Activated T-cell treated with anti-CD3 and anti-CD28 coated beads, Interleukin-2, amount 50 U/mL, for 72 hours (primary cell): ENCODE results near the gene ADARB2. TPM values are rescaled to one million over a fixed set of nuclear protein-coding genes. Genes with fewer than 3 reads are reported as not detected.

Experiments used
- ATAC-seq, 2 donors: fragments of 150-1000 bp; cut with Tn5 transposase; replicated peaks in 1 of 2; 2 replicates each; pipeline ENCODE4 v1.10.0; 2021; ENCODE audit warnings: moderate library complexity in 2 of 2, mild to moderate bottlenecking in 1 of 2
- DNase-seq, 2 donors: peaks; one replicate each; pipeline ENCODE4 v3.0.0; 2021 to 2022; ENCODE audit warnings: mixed read lengths in 1 of 2
- H3K27ac Mint-ChIP-seq: one replicate; pipeline ENCODE4 v1.8.0; 2022; ENCODE audit warnings: mild to moderate bottlenecking, moderate library complexity, mixed read lengths
- H3K27me3 Mint-ChIP-seq: one replicate; pipeline ENCODE4 v1.8.0; 2022; ENCODE audit warnings: low read depth, mixed read lengths
- H3K36me3 Mint-ChIP-seq, 2 donors: one replicate each; pipeline ENCODE4 v1.8.0; 2022; ENCODE audit warnings: mixed read lengths in 2 of 2, mild to moderate bottlenecking in 1 of 2; ENCODE audit not compliant: insufficient read depth in 2 of 2
- H3K4me1 Mint-ChIP-seq: one replicate; pipeline ENCODE4 v1.8.0; 2022; ENCODE audit warnings: low read depth, mixed read lengths
- H3K4me3 Mint-ChIP-seq, 2 donors: one replicate each; pipeline ENCODE4 v1.8.0; 2022; ENCODE audit warnings: mild to moderate bottlenecking in 2 of 2, mixed read lengths in 2 of 2, moderate library complexity in 2 of 2
- H3K9me3 Mint-ChIP-seq, 2 donors: one replicate each; pipeline ENCODE4 v1.8.0; 2022; ENCODE audit warnings: mixed read lengths in 2 of 2
- total RNA-seq, 2 donors: library from RNA; stranded (reverse); gene quantifications; one replicate each; pipeline ENCODE4 v1.2.3, GENCODE V29; 2022

ADARB2 gene
- total RNA-seq, 2 donors from 2014 or later = 0.60 to 2.0 TPM

GRCh38 chr10:1575481-1576244 is 161.7 kb downstream of the ADARB2 start:
- Mint-ChIP-seq H3K4me1 (no peaks in the 10 kb centered on the region), H3K9me3 (peaks cover 0 to 8% of the 10 kb centered on the region in 2 donors), H3K27ac (no peak overlapping the region), H3K27me3 (no peaks in the 10 kb centered on the region), H3K4me3 (no peak overlapping the region), H3K36me3 (no peaks in the 10 kb centered on the region)
- ATAC-seq (no peak), DNase-seq (no peak)

GRCh38 chr10:1574719-1575118 is 162.6 kb downstream of the ADARB2 start:
- H3K27me3 Mint-ChIP-seq = no peaks in the 10 kb centered on the region
- no peaks in the 10 kb centered on the region for H3K4me1 Mint-ChIP-seq
- H3K4me3 Mint-ChIP-seq = no peak overlapping the region
- ATAC-seq = no peak
- no peak overlapping the region for H3K27ac Mint-ChIP-seq
- no peak for DNase-seq
- peaks cover 0 to 8% of the 10 kb centered on the region in 2 donors for H3K9me3 Mint-ChIP-seq
- H3K36me3 Mint-ChIP-seq = no peaks in the 10 kb centered on the region

GRCh38 chr10:1573981-1574380 is 163.3 kb downstream of the ADARB2 start:
- H3K9me3 Mint-ChIP-seq = peaks cover 0 to 8% of the 10 kb centered on the region in 2 donors
- ATAC-seq (no peak), DNase-seq (no peak)
- H3K27me3 Mint-ChIP-seq = no peaks in the 10 kb centered on the region
- H3K4me1 Mint-ChIP-seq = no peaks in the 10 kb centered on the region
- no peak overlapping the region for H3K4me3 Mint-ChIP-seq
- H3K27ac Mint-ChIP-seq = no peak overlapping the region
- no peaks in the 10 kb centered on the region for H3K36me3 Mint-ChIP-seq

- Mint-ChIP-seq H3K36me3 (no peaks in the 10 kb centered on the region), H3K27me3 (no peaks in the 10 kb centered on the region), H3K27ac (no peak overlapping the region), H3K4me3 (no peak overlapping the region), H3K4me1 (no peaks in the 10 kb centered on the region), H3K9me3 (peaks cover 0 to 8% of the 10 kb centered on the region in 2 donors)
- DNase-seq = no peak
- ATAC-seq = no peak
Observed at GRCh38 chr10:1573334-1573969, 163.9 kb downstream of the ADARB2 start.

- Mint-ChIP-seq H3K27me3 (no peaks in the 10 kb centered on the region), H3K4me1 (no peaks in the 10 kb centered on the region), H3K4me3 (no peak overlapping the region), H3K36me3 (no peaks in the 10 kb centered on the region), H3K9me3 (peaks cover 0 to 8% of the 10 kb centered on the region in 2 donors), H3K27ac (no peak overlapping the region)
- DNase-seq (no peak), ATAC-seq (no peak)
Observed at GRCh38 chr10:1572519-1573333, 164.6 kb downstream of the ADARB2 start.

GRCh38 chr10:1571587-1572237 is 165.6 kb downstream of the ADARB2 start:
- H3K4me3 Mint-ChIP-seq = no peak overlapping the region
- H3K4me1 Mint-ChIP-seq = no peaks in the 10 kb centered on the region
- no peak for DNase-seq
- H3K9me3 Mint-ChIP-seq = peaks cover 0 to 8% of the 10 kb centered on the region in 2 donors
- no peaks in the 10 kb centered on the region for H3K36me3 Mint-ChIP-seq
- H3K27ac Mint-ChIP-seq = peak overlapping the region; percentile 52
- H3K27me3 Mint-ChIP-seq = peaks cover 3% of the 10 kb centered on the region
- no peak for ATAC-seq

GRCh38 chr10:1570416-1571051 is 166.8 kb downstream of the ADARB2 start:
- Mint-ChIP-seq H3K9me3 (peaks cover 0 to 8% of the 10 kb centered on the region in 2 donors), H3K27ac (no peak overlapping the region), H3K4me3 (no peak overlapping the region), H3K36me3 (no peaks in the 10 kb centered on the region), H3K4me1 (no peaks in the 10 kb centered on the region), H3K27me3 (peaks cover 4% of the 10 kb centered on the region)
- DNase-seq (no peak), ATAC-seq (no peak)

- Mint-ChIP-seq H3K9me3 (peaks cover 0 to 8% of the 10 kb centered on the region in 2 donors), H3K4me3 (no peak overlapping the region), H3K36me3 (no peaks in the 10 kb centered on the region), H3K27ac (no peak overlapping the region), H3K27me3 (peaks cover 4% of the 10 kb centered on the region), H3K4me1 (no peaks in the 10 kb centered on the region)
- DNase-seq (no peak), ATAC-seq (no peak)
Observed at GRCh38 chr10:1569208-1569607, 168.1 kb downstream of the ADARB2 start.

GRCh38 chr10:1567742-1568495 is 169.4 kb downstream of the ADARB2 start:
- H3K4me3 Mint-ChIP-seq = no peak overlapping the region
- H3K4me1 Mint-ChIP-seq = no peaks in the 10 kb centered on the region
- peaks cover 0 to 8% of the 10 kb centered on the region in 2 donors for H3K9me3 Mint-ChIP-seq
- H3K27me3 Mint-ChIP-seq = peaks cover 4% of the 10 kb centered on the region
- DNase-seq (no peak), ATAC-seq (no peak)
- no peak overlapping the region for H3K27ac Mint-ChIP-seq
- H3K36me3 Mint-ChIP-seq = no peaks in the 10 kb centered on the region

GRCh38 chr10:1567152-1567551 is 170.2 kb downstream of the ADARB2 start:
- Mint-ChIP-seq H3K36me3 (no peaks in the 10 kb centered on the region), H3K9me3 (peaks cover 0 to 8% of the 10 kb centered on the region in 2 donors), H3K27ac (no peak overlapping the region), H3K4me3 (no peak overlapping the region), H3K4me1 (no peaks in the 10 kb centered on the region), H3K27me3 (peaks cover 4% of the 10 kb centered on the region)
- no peak for DNase-seq
- no peak for ATAC-seq

GRCh38 chr10:1564791-1565190 is 172.5 kb downstream of the ADARB2 start:
- Mint-ChIP-seq H3K27ac (no peak overlapping the region), H3K4me3 (no peak overlapping the region)
- ATAC-seq = no peak

GRCh38 chr10:1563028-1563427 is 174.3 kb downstream of the ADARB2 start:
- no peak for ATAC-seq
- Mint-ChIP-seq H3K4me1 (no peaks in the 10 kb centered on the region), H3K9me3 (no peaks in the 10 kb centered on the region), H3K4me3 (no peak overlapping the region), H3K36me3 (no peaks in the 10 kb centered on the region), H3K27me3 (peaks cover 22% of the 10 kb centered on the region), H3K27ac (no peak overlapping the region)
- DNase-seq = no peak

More at GRCh38 chr10:1564791-1565190, 172.5 kb downstream of the ADARB2 start:
- Mint-ChIP-seq H3K27me3 (peaks cover 10% of the 10 kb centered on the region), H3K4me1 (no peaks in the 10 kb centered on the region), H3K9me3 (no peaks in the 10 kb centered on the region), H3K36me3 (no peaks in the 10 kb centered on the region)
- DNase-seq = no peak
